HFF-Myc (cell line): Measurements from ENCODE around the gene HECW1.
A peak's percentile ranks its signal among the peaks of the same experiment; 100 is the strongest.

Source experiments
- DNase-seq: peaks from one replicate; pipeline ENCODE4 v3.0.0-alpha.2; 2011; ENCODE audit warnings: low read depth; ENCODE audit errors: extremely low read depth
- H3K4me3 ChIP-seq: replicated peaks from 2 replicates; pipeline ENCODE4 v1.5.1; 2011; ENCODE audit warnings: low read depth, mild to moderate bottlenecking, control low read depth, low read length
- CTCF ChIP-seq: IDR thresholded peaks from 2 replicates; pipeline ENCODE4 v1.5.1; 2012; ENCODE audit warnings: mild to moderate bottlenecking, low read depth, low read length, control low read depth; ENCODE audit errors: missing control alignments

The HECW1 gene

GRCh38 chr7:43559946-43560335 is 447.5 kb downstream of the HECW1 start:
- no peak for TF ChIP-seq CTCF
- no peak for DNase-seq
- no peak overlapping the region for H3K4me3 ChIP-seq

- H3K4me3 ChIP-seq: no peak overlapping the region
- no peak for TF ChIP-seq CTCF
These were observed 448.4 kb downstream of the HECW1 start for GRCh38 chr7:43560742-43561330.

GRCh38 chr7:43562383-43562782 is 449.9 kb downstream of the HECW1 start:
- no peak for TF ChIP-seq CTCF
- no peak overlapping the region for H3K4me3 ChIP-seq
- DNase-seq: no peak

More at GRCh38 chr7:43560742-43561330, 448.4 kb downstream of the HECW1 start:
- no peak for DNase-seq

GRCh38 chr7:43565786-43566185 is 453.3 kb downstream of the HECW1 start:
- DNase-seq: peak; percentile 88
- TF ChIP-seq CTCF: no peak

GRCh38 chr7:43568529-43568928 is 456.1 kb downstream of the HECW1 start:
- no peak for TF ChIP-seq CTCF
- no peak for DNase-seq
- H3K4me3 ChIP-seq: no peak overlapping the region

More at GRCh38 chr7:43565786-43566185, 453.3 kb downstream of the HECW1 start:
- H3K4me3 ChIP-seq: no peak overlapping the region

- peak; percentile 67 for DNase-seq
- TF ChIP-seq CTCF: no peak
- H3K4me3 ChIP-seq: no peak overlapping the region
These were observed 457.0 kb downstream of the HECW1 start for GRCh38 chr7:43569424-43569823.
